GM10248 (cell line): ENCODE data around the gene CYB561D2.

Experiments used
- CTCF ChIA-PET: fragments of 300-600 bp; sonication (Branson Sonifier 250); formaldehyde crosslinking; extraction: SDS; loops from one replicate; lab custom pipeline; 2021; ENCODE audit warnings: antibody characterized with exemption; lab: Yijun Ruan, JAX
- POLR2A ChIA-PET: fragments of 350-650 bp; sonication (Branson Sonifier 250); formaldehyde crosslinking; extraction: SDS; loops from one replicate; lab custom pipeline; 2020; ENCODE audit warnings: antibody characterized with exemption; lab: Yijun Ruan, JAX
- DNase-seq: peaks from one replicate; pipeline ENCODE4 v3.0.0; 2012; ENCODE audit errors: extremely low spot score
- CTCF ChIP-seq: IDR thresholded peaks from 2 replicates; pipeline ENCODE4 v1.5.1; 2012; ENCODE audit warnings: mild to moderate bottlenecking, low read depth; ENCODE audit errors: extremely low read depth, missing control alignments, control extremely low read depth

Gene CYB561D2

GRCh38 chr3:50371133-50371685, 20.5 kb downstream of the CYB561D2 start:
- no peak for DNase-seq
- ChIA-PET POLR2A (interaction anchor here (1.0 kb wide), 1 partner anchor 52 kb away, joined by 3 read pairs; no protein-coding TSS in a partner anchor), CTCF (no interaction called here)
- no peak for TF ChIP-seq CTCF

GRCh38 chr3:50372349-50372748, 21.7 kb downstream of the CYB561D2 start:
- TF ChIP-seq CTCF = no peak
- POLR2A ChIA-PET = no interaction called here
- DNase-seq = no peak
- CTCF ChIA-PET = no interaction called here

- no peak for TF ChIP-seq CTCF
- CTCF ChIA-PET = no interaction called here
- POLR2A ChIA-PET = no interaction called here
- no peak for DNase-seq
Observed at GRCh38 chr3:50373146-50374051, 22.7 kb downstream of the CYB561D2 start.

GRCh38 chr3:50374363-50375257, 23.9 kb downstream of the CYB561D2 start:
- DNase-seq = no peak
- TF ChIP-seq CTCF = no peak
- CTCF ChIA-PET = no interaction called here
- POLR2A ChIA-PET = no interaction called here

GRCh38 chr3:50375258-50375931, 24.7 kb downstream of the CYB561D2 start:
- TF ChIP-seq CTCF = no peak
- POLR2A ChIA-PET = no interaction called here
- no peak for DNase-seq
- CTCF ChIA-PET = no interaction called here

- no peak for TF ChIP-seq CTCF
- ChIA-PET CTCF (no interaction called here), POLR2A (no interaction called here)
- DNase-seq = no peak
Observed at GRCh38 chr3:50378024-50378423, 27.4 kb downstream of the CYB561D2 start.
